Right lobe of liver (tissue), 6 donors: ENCODE data around the gene OSBPL9. TPM values are rescaled to one million over a fixed set of nuclear protein-coding genes. Genes with fewer than 3 reads are reported as not detected.
A peak's percentile ranks its signal among the peaks of the same experiment; 100 is the strongest.

Experiments used
- ATAC-seq, 4 donors: fragments of 200-7000 bp; cut with Tn5 transposase; one replicate each; pipeline ENCODE4 v1.9.1; 2020; ENCODE audit warnings: mild to moderate bottlenecking in 4 of 4, moderate library complexity in 4 of 4
- DNase-seq, 3 donors: peaks; one replicate each; pipeline ENCODE4 v3.0.0-alpha.2; 2020
- H3K27ac ChIP-seq, 3 donors: fragments of 200-600 bp; one replicate each; pipeline ENCODE4 v1.8.0; 2022
- H3K27me3 ChIP-seq, 2 donors: fragments of 200-600 bp; one replicate each; pipeline ENCODE4 v1.8.0; 2022
- H3K36me3 ChIP-seq, 4 donors: fragments of 200-600 bp; sonication (generic) in 1 of 4; one replicate each; pipeline versions ENCODE4 v1.5.1 to v1.8.0; 2017 to 2022; ENCODE audit warnings: control low read depth in 1 of 4
- H3K4me1 ChIP-seq, 4 donors: fragments of 200-600 bp; sonication (generic) in 1 of 4; one replicate each; pipeline versions ENCODE4 v1.5.1 to v1.8.0; 2017 to 2022; ENCODE audit warnings: control low read depth in 1 of 4
- H3K4me3 ChIP-seq, 3 donors: fragments of 200-600 bp; one replicate each; pipeline ENCODE4 v1.8.0; 2022
- H3K9me3 ChIP-seq, 4 donors: fragments of 200-600 bp; sonication (generic) in 1 of 4; one replicate each; pipeline versions ENCODE4 v1.5.1 to v1.8.0; 2017 to 2022; ENCODE audit warnings: control low read depth in 1 of 4
- CTCF ChIP-seq, 4 donors: fragments of 200-600 bp in 3 of 4; fragments of 450-650 bp in 1 of 4; IDR thresholded peaks; one replicate each; pipeline versions ENCODE4 v1.5.1 to v1.8.0; 2016 to 2022; ENCODE audit warnings: antibody characterized with exemption in 4 of 4, mild to moderate bottlenecking in 2 of 4
- POLR2A ChIP-seq: fragments of 450-650 bp; IDR thresholded peaks from one replicate; pipeline ENCODE4 v1.6.1; 2017; ENCODE audit warnings: antibody characterized with exemption, mild to moderate bottlenecking
- WGBS: methylation state at CpG from one replicate; pipeline ENCODE4 v1.1.6; 2018; ENCODE audit warnings: low coverage, low lambda C conversion rate; ENCODE audit not compliant: insufficient coverage; ENCODE audit errors: missing lambda C conversion rate; 5-methylcytosine and 5-hydroxymethylcytosine counted together
- intact Hi-C, 2 donors: fragments of 100-400 bp; cut with DNase I; formaldehyde crosslinking; loops; one replicate each; pipeline versions ENCODE4 v1.11.2 to v1.14.1; 2022
- total RNA-seq, 6 experiments: library from RNA; depleted of rRNA in 2 of 6; stranded (reverse); fragments of >200 nt in 2 of 6; fragmentation: NEBNext Ultra II Directional in 3 of 6; extraction: Animal tissue kit (Norgen Biotek cat#: 25700) in 3 of 6; gene quantifications; one replicate each; pipeline versions ENCODE4 v1.1.0 to v1.2.4, GENCODE V29; 2016 to 2023
- donor health status: DM: no; HTN: yes; CAD: no.
- donor health status: DM: no; HTN: no; CAD: no.
- donor health status: DM: no; HTN: no; CAD: no.
- donor health status: DM: no; HTN: yes; CAD: no.
- donor health status: DM: no; HTN: yes; CAD: no.

The OSBPL9 gene
- total RNA-seq, 6 experiments from 2014 or later: 51.7 to 90.5 (median 71.7) TPM

- no peak for ATAC-seq
- TF ChIP-seq CTCF (IDR thresholded peaks at IDR 0.05) (no peak), POLR2A (no peak)
- no peaks in the 10 kb centered on the region for H3K27me3 ChIP-seq
- WGBS: 96% methylated on average over 4 of the region's 4 CpGs
- H3K4me1 ChIP-seq: peaks cover 0 to 28% (median 5%) of the 10 kb centered on the region in 4 donors
- no peak overlapping the region for H3K4me3 ChIP-seq
- no peaks in the 10 kb centered on the region for H3K9me3 ChIP-seq
- H3K36me3 ChIP-seq: no peaks in the 10 kb centered on the region
- intact Hi-C loops: no loop called here
- H3K27ac ChIP-seq: no peak overlapping the region
- DNase-seq: no peak
Measured at GRCh38 chr1:51724797-51725196, 107.9 kb downstream of the OSBPL9 start.

- H3K4me1 ChIP-seq: peaks cover 0 to 38% (median 9%) of the 10 kb centered on the region in 4 donors
- TF ChIP-seq CTCF (IDR thresholded peaks at IDR 0.05) (no peak), POLR2A (no peak)
- H3K9me3 ChIP-seq: no peaks in the 10 kb centered on the region
- H3K4me3 ChIP-seq: no peak overlapping the region
- H3K27ac ChIP-seq: peak overlapping the region; percentile 47 to 79 (median 69)
- intact Hi-C loops: no loop called here
- DNase-seq (no peak), ATAC-seq (no peak)
- H3K36me3 ChIP-seq: no peaks in the 10 kb centered on the region
- H3K27me3 ChIP-seq: no peaks in the 10 kb centered on the region
Measured at GRCh38 chr1:51726051-51726450, 109.2 kb downstream of the OSBPL9 start.

- Histone ChIP-seq H3K9me3 (no peaks in the 10 kb centered on the region), H3K36me3 (no peaks in the 10 kb centered on the region), H3K27ac (peak overlapping the region; percentile 47 to 79 (median 69)), H3K27me3 (no peaks in the 10 kb centered on the region), H3K4me3 (no peak overlapping the region), H3K4me1 (peaks cover 0 to 44% (median 9%) of the 10 kb centered on the region in 4 donors)
- 26% methylated on average over 2 of the region's 2 CpGs for WGBS
- intact Hi-C loops: no loop called here
- TF ChIP-seq POLR2A: no peak
- TF ChIP-seq CTCF (IDR thresholded peaks at IDR 0.05): no peak
- DNase-seq (no peak), ATAC-seq (peak; percentile 8 to 53 (median 23))
Measured at GRCh38 chr1:51726544-51727225, 109.8 kb downstream of the OSBPL9 start.

GRCh38 chr1:51727366-51727765 is 110.5 kb downstream of the OSBPL9 start:
- Histone ChIP-seq H3K4me1 (peaks cover 0 to 48% (median 9%) of the 10 kb centered on the region in 4 donors), H3K4me3 (no peak overlapping the region), H3K36me3 (no peaks in the 10 kb centered on the region), H3K9me3 (no peaks in the 10 kb centered on the region), H3K27me3 (no peaks in the 10 kb centered on the region), H3K27ac (peak overlapping the region in 2 of 3 donors; percentile 69 to 79)
- 58% methylated on average over 4 of the region's 4 CpGs for WGBS
- no peak for ATAC-seq
- no peak for DNase-seq
- no peak for TF ChIP-seq CTCF (IDR thresholded peaks at IDR 0.05)
- intact Hi-C loops: no loop called here
